IMR-90 (cell line): Measurements from ENCODE around the gene RPS26. TPM values are rescaled to one million over a fixed set of nuclear protein-coding genes. Genes with fewer than 3 reads are reported as not detected.
A peak's percentile ranks its signal among the peaks of the same experiment; 100 is the strongest.

Source experiments
- ATAC-seq: fragments of 200-7000 bp; cut with Tn5 transposase; 2 replicates; pipeline ENCODE4 v1.9.1; 2020; ENCODE audit warnings: low read depth, mild to moderate bottlenecking, moderate library complexity
- BruUV-seq: library from RNA; stranded (reverse); fragments of 400-500 nt; replicated peaks from 2 replicates; lab custom pipeline; 2021; lab: Mats Ljungman, UMichigan
- CTCF ChIA-PET: fragments of 300-600 bp; formaldehyde crosslinking; extraction: SDS; loops from one replicate; lab custom pipeline; 2021; ENCODE audit warnings: antibody characterized with exemption; lab: Yijun Ruan, JAX
- POLR2A ChIA-PET: fragments of 300-600 bp; sonication (Branson Sonifier 250); formaldehyde crosslinking; loops from one replicate; lab custom pipeline; 2022; ENCODE audit warnings: antibody characterized with exemption; ENCODE audit not compliant: unreplicated experiment; lab: Charles Lee
- DNase-seq: peaks from one replicate; pipeline ENCODE4 v3.0.0; 2013
- H2AFZ ChIP-seq: replicated peaks from 2 replicates; pipeline ENCODE3; 2013; ENCODE audit warnings: low read length, mild to moderate bottlenecking; ENCODE audit not compliant: poor library complexity
- H2AK5ac ChIP-seq: 2 replicates; pipeline ENCODE4 v1.6.1; 2013; ENCODE audit warnings: low read depth, low read length, inconsistent platforms
- H2AK9ac ChIP-seq: replicated peaks from 2 replicates; pipeline ENCODE3; 2013; ENCODE audit warnings: mild to moderate bottlenecking, low read depth, low read length, moderate library complexity; ENCODE audit not compliant: poor library complexity
- H2BK120ac ChIP-seq: 2 replicates; pipeline ENCODE4 v1.6.1; 2013; ENCODE audit warnings: low read depth, low read length, inconsistent platforms
- H2BK15ac ChIP-seq: 3 replicates; pipeline ENCODE4 v1.6.1; 2013; ENCODE audit warnings: low read depth, low read length, inconsistent platforms
- H2BK20ac ChIP-seq: 2 replicates; pipeline ENCODE4 v1.6.1; 2013; ENCODE audit warnings: low read depth, mild to moderate bottlenecking, inconsistent platforms, low read length, moderate library complexity
- H2BK5ac ChIP-seq: 2 replicates; pipeline ENCODE4 v1.6.1; 2013; ENCODE audit warnings: mild to moderate bottlenecking, low read depth, low read length, inconsistent platforms; ENCODE audit not compliant: poor library complexity, severe bottlenecking
- H3K14ac ChIP-seq: replicated peaks from 2 replicates; pipeline ENCODE4 v1.6.1; 2013; ENCODE audit warnings: low read depth, low read length, inconsistent platforms
- H3K18ac ChIP-seq: 2 replicates; pipeline ENCODE4 v1.6.1; 2013; ENCODE audit warnings: low read depth, low read length, control low read depth
- H3K23ac ChIP-seq: 2 replicates; pipeline ENCODE4 v1.6.1; 2013; ENCODE audit warnings: low read depth, low read length, inconsistent platforms
- H3K27ac ChIP-seq: 2 replicates; pipeline ENCODE4 v1.5.1; 2013; ENCODE audit warnings: mild to moderate bottlenecking, control low read depth, low read length; ENCODE audit not compliant: insufficient read depth
- H3K27me3 ChIP-seq: 2 replicates; pipeline ENCODE4 v1.6.1; 2013; ENCODE audit warnings: low read length; ENCODE audit not compliant: control insufficient read depth, insufficient read depth
- H3K36me3 ChIP-seq: 2 replicates; pipeline ENCODE4 v1.6.1; 2013; ENCODE audit warnings: low read length, mixed read lengths; ENCODE audit not compliant: control insufficient read depth, insufficient read depth
- H3K4ac ChIP-seq: 2 replicates; pipeline ENCODE4 v1.6.1; 2013; ENCODE audit warnings: low read depth, low read length, inconsistent platforms
- H3K4me1 ChIP-seq: 2 replicates; pipeline ENCODE4 v1.6.1; 2013; ENCODE audit warnings: low read length, mixed read lengths; ENCODE audit not compliant: control insufficient read depth, insufficient read depth
- H3K4me2 ChIP-seq: 2 replicates; pipeline ENCODE4 v1.6.1; 2013; ENCODE audit warnings: low read depth, mild to moderate bottlenecking, control low read depth, low read length, moderate library complexity
- H3K4me3 ChIP-seq: 2 replicates; pipeline ENCODE4 v1.5.1; 2013; ENCODE audit warnings: low read depth, mild to moderate bottlenecking, control low read depth, low read length, moderate library complexity; ENCODE audit not compliant: insufficient read depth
- H3K56ac ChIP-seq: 2 replicates; pipeline ENCODE4 v1.6.1; 2013; ENCODE audit warnings: low read length, inconsistent platforms; ENCODE audit not compliant: insufficient read depth; ENCODE audit errors: extremely low read depth
- H3K79me1 ChIP-seq, 2 experiments: 2 replicates each; pipeline ENCODE4 v1.6.1; 2013; ENCODE audit warnings: low read length in 2 of 2, inconsistent platforms in 1 of 2, low read depth in 1 of 2
- H3K9ac ChIP-seq: 2 replicates; pipeline ENCODE4 v1.6.1; 2013; ENCODE audit warnings: low read depth, low read length, control low read depth
- H3K9me1 ChIP-seq: 2 replicates; pipeline ENCODE4 v1.6.1; 2013; ENCODE audit warnings: low read length, inconsistent platforms; ENCODE audit not compliant: insufficient read depth
- H3K9me3 ChIP-seq: 2 replicates; pipeline ENCODE4 v1.6.1; 2013; ENCODE audit warnings: low read length; ENCODE audit not compliant: control insufficient read depth, insufficient read depth
- H4K20me1 ChIP-seq: 2 replicates; pipeline ENCODE4 v1.6.1; 2013; ENCODE audit warnings: low read length, inconsistent platforms; ENCODE audit not compliant: insufficient read depth
- H4K5ac ChIP-seq: 2 replicates; pipeline ENCODE4 v1.6.1; 2013; ENCODE audit warnings: mild to moderate bottlenecking, low read depth, low read length, control low read depth
- H4K8ac ChIP-seq, 2 experiments: 2 replicates each; pipeline ENCODE4 v1.6.1; 2013; ENCODE audit warnings: low read depth in 2 of 2, low read length in 2 of 2, control low read depth in 1 of 2, inconsistent platforms in 1 of 2
- H4K91ac ChIP-seq: 2 replicates; pipeline ENCODE4 v1.6.1; 2013; ENCODE audit warnings: low read depth, low read length, inconsistent platforms; ENCODE audit not compliant: insufficient read depth
- CEBPB ChIP-seq: IDR thresholded peaks from 2 replicates; pipeline ENCODE4 v1.6.1; 2012; ENCODE audit warnings: low read depth, low read length, improper control_type of control experiment
- CHD1 ChIP-seq: IDR thresholded peaks from 2 replicates; pipeline ENCODE4 v1.6.1; 2012; ENCODE audit warnings: low read depth, low read length, improper control_type of control experiment
- ELK1 ChIP-seq: fragments of 150-350 bp; IDR thresholded peaks from 2 replicates; pipeline ENCODE4 v1.6.1; 2016; ENCODE audit warnings: low read depth, mild to moderate bottlenecking, low read length, moderate library complexity, borderline replicate concordance
- FOS ChIP-seq: fragments of 150-350 bp; IDR thresholded peaks from 2 replicates; pipeline ENCODE4 v1.6.1; 2016; ENCODE audit warnings: low read depth, low read length
- MAFK ChIP-seq: IDR thresholded peaks from 2 replicates; pipeline ENCODE4 v1.6.1; 2012; ENCODE audit warnings: low read depth, low read length, improper control_type of control experiment
- MAZ ChIP-seq: IDR thresholded peaks from 2 replicates; pipeline ENCODE4 v1.6.1; 2012; ENCODE audit warnings: low read depth, mild to moderate bottlenecking, low read length, improper control_type of control experiment, moderate library complexity, borderline replicate concordance
- MXI1 ChIP-seq: IDR thresholded peaks from 2 replicates; pipeline ENCODE4 v1.6.1; 2012; ENCODE audit warnings: low read depth, mild to moderate bottlenecking, low read length, moderate library complexity, borderline replicate concordance
- NFE2L2 ChIP-seq: fragments of 150-350 bp; IDR thresholded peaks from 2 replicates; pipeline ENCODE4 v1.6.1; 2016; ENCODE audit warnings: low read depth, mild to moderate bottlenecking, low read length
- POLR2A ChIP-seq: IDR thresholded peaks from 2 replicates; pipeline ENCODE4 v1.6.1; 2012; ENCODE audit warnings: mild to moderate bottlenecking, low read depth, low read length
- RAD21 ChIP-seq: IDR thresholded peaks from 2 replicates; pipeline ENCODE4 v1.6.1; 2012; ENCODE audit warnings: low read length, improper control_type of control experiment
- RCOR1 ChIP-seq: IDR thresholded peaks from 2 replicates; pipeline ENCODE4 v1.6.1; 2012; ENCODE audit warnings: mild to moderate bottlenecking, low read length, improper control_type of control experiment; ENCODE audit not compliant: insufficient replicate concordance
- SMC3 ChIP-seq: fragments of 150-350 bp; IDR thresholded peaks from 2 replicates; pipeline ENCODE4 v1.6.1; 2016; ENCODE audit warnings: low read depth, mild to moderate bottlenecking, antibody characterized with exemption, low read length, moderate library complexity
- WGBS, 2 experiments: methylation state at CpG; one replicate each; pipeline versions ENCODE4 v1.1.5 to v1.1.7; 2013; ENCODE audit warnings: missing lambda C conversion rate in 2 of 2; ENCODE audit not compliant: insufficient read length in 1 of 2; ENCODE audit errors: extremely low coverage in 2 of 2; 5-methylcytosine and 5-hydroxymethylcytosine counted together
- dilution Hi-C: fragments of 300-500 bp; cut with HindIII; formaldehyde crosslinking; loops from one replicate; pipeline ENCODE4 v1.14.3; 2018; ENCODE audit warnings: low sequenced_read_pairs; ENCODE audit not compliant: unreplicated experiment
- in situ Hi-C: fragments of 300-500 bp; cut with MboI; formaldehyde crosslinking; loops from 3 replicates; pipeline ENCODE4 v1.14.3; 2019; ENCODE audit warnings: low sequenced_read_pairs, inconsistent platforms, mixed read lengths
- intact Hi-C: fragments of 100-400 bp; cut with micrococcal nuclease; formaldehyde crosslinking; loops from 2 replicates; pipeline ENCODE4 v1.10.0; 2022
- polyA plus RNA-seq, 3 experiments: library from polyadenylated mRNA; depleted of rRNA; stranded (reverse); fragments of >200 nt; gene quantifications; 2 replicates each; pipeline ENCODE4 v1.2.3, GENCODE V29; 2012; ENCODE audit warnings: low replicate concordance in 1 of 3
- total RNA-seq: library from RNA; depleted of rRNA; stranded (reverse); fragments of >200 nt; gene quantifications from 2 replicates; pipeline ENCODE4 v1.2.3, GENCODE V29; 2012
- TF ChIP-seq, protein P1 (sequence below): conservative IDR thresholded peaks from 2 replicates; pipeline ENCODE4 v1.5.1; 2012; ENCODE audit warnings: mild to moderate bottlenecking, low read depth, low read length, improper control_type of control experiment
- TF ChIP-seq, protein P2 (sequence below): fragments of 150-350 bp; IDR thresholded peaks from 2 replicates; pipeline ENCODE4 v1.6.1; 2017; ENCODE audit warnings: mild to moderate bottlenecking, antibody characterized with exemption, low read length, low read depth

Gene RPS26
- total and polyA plus RNA-seq, 2 of the 4 experiments (the other 2 are of a cell fraction) = 307 to 1,824 TPM

DNA sequence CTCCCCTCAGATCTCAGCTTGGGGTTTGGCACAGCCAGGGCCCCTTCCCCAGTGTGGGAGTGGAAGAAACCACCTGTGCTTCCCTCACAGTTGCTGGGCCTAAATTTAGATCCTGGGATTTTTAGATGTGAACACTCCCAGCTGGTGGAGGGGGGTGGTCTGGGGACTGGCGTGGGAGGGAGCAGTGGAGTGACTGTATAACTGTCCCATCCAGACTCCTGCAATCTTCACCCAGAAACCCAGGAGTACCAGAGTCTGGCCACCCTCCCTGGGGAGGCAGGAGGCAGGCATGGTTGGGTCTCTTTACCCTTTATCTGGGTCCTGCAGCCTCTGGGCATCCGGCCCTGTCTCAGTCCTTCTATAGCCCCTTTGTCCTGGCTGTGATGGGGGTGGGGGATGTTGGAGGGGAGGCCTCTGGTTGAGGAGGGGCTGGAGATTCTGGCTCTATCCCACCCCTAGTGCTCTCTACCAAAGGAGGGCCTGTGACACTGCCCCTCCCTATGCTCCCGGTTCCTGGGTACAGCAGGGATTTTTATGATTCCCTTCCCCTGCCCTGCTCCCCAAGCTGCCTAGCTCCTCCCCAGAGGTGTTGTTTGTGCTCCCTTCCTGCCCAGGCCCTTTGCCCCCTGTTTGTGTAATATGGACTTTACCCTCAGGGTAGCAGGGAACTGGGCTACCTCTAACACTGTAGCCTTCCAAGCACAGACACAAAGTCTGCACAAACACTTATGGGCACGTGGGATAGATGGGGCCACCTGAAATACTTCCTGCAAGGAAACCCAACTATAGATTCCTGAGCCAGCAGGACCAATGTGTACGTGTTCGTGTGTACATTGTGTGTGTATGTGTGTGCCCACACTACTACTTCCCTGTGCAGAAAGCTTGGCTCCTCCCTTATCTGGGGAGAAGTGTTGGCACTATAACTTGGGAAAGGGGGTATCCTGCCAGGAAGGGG, 40.0 kb downstream of the RPS26 start:
- Histone ChIP-seq H4K20me1 (no peaks in the 10 kb centered on the region; the same call in 1 of the 2 replicates), H3K4me3 (no peak overlapping the region), H3K18ac (no peak overlapping the region), H3K4ac (no peak overlapping the region), H2AK5ac (no peak overlapping the region), H2BK120ac (no peak overlapping the region), H3K4me1 (peaks cover 4% of the 10 kb centered on the region; the same call in 1 of the 2 replicates), H3K9me1 (0 out of 2 replicates have a peak, but pooled peaks cover 3% of the 10 kb centered on the region), H2AK9ac (peak overlapping the region; percentile 55), H3K23ac (no peak overlapping the region), H3K56ac (no peak overlapping the region), H3K14ac (no peak overlapping the region), H4K8ac (no peak overlapping the region), H3K9ac (no peak overlapping the region), H3K36me3 (no peaks in the 10 kb centered on the region), H2BK5ac (no peak overlapping the region), H3K9me3 (no peaks in the 10 kb centered on the region), H2BK20ac (no peak overlapping the region), H2AFZ (peak overlapping the region; percentile 43), H3K27ac (no peak overlapping the region), H4K91ac (no peak overlapping the region), H3K4me2 (no peak overlapping the region), H3K27me3 (peaks cover 38% of the 10 kb centered on the region), H3K79me1 (no peaks in the 10 kb centered on the region), H4K5ac (no peak overlapping the region), H2BK15ac (no peak overlapping the region)
- ATAC-seq = no peak
- in situ Hi-C loops (no loop called here), dilution Hi-C loops (no loop called here), intact Hi-C loops (no loop called here)
- DNase-seq = no peak
- no TSS peak for BruUV-seq
- ChIA-PET POLR2A (no interaction called here), CTCF (no interaction called here)
- WGBS, 2 experiments = no CpG with 5 or more reads among the region's 6 CpGs
- TF ChIP-seq CEBPB = no peak
- TF ChIP-seq, protein P1, sequence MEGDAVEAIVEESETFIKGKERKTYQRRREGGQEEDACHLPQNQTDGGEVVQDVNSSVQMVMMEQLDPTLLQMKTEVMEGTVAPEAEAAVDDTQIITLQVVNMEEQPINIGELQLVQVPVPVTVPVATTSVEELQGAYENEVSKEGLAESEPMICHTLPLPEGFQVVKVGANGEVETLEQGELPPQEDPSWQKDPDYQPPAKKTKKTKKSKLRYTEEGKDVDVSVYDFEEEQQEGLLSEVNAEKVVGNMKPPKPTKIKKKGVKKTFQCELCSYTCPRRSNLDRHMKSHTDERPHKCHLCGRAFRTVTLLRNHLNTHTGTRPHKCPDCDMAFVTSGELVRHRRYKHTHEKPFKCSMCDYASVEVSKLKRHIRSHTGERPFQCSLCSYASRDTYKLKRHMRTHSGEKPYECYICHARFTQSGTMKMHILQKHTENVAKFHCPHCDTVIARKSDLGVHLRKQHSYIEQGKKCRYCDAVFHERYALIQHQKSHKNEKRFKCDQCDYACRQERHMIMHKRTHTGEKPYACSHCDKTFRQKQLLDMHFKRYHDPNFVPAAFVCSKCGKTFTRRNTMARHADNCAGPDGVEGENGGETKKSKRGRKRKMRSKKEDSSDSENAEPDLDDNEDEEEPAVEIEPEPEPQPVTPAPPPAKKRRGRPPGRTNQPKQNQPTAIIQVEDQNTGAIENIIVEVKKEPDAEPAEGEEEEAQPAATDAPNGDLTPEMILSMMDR = no peak
- TF ChIP-seq MXI1 = no peak
- TF ChIP-seq MAFK = no peak
- TF ChIP-seq FOS = no peak
- TF ChIP-seq RCOR1 = no peak
- no peak for TF ChIP-seq MAZ
- TF ChIP-seq ELK1 = no peak
- TF ChIP-seq CHD1 = no peak
- TF ChIP-seq, protein P2, sequence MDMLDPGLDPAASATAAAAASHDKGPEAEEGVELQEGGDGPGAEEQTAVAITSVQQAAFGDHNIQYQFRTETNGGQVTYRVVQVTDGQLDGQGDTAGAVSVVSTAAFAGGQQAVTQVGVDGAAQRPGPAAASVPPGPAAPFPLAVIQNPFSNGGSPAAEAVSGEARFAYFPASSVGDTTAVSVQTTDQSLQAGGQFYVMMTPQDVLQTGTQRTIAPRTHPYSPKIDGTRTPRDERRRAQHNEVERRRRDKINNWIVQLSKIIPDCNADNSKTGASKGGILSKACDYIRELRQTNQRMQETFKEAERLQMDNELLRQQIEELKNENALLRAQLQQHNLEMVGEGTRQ = no peak
- no peak for TF ChIP-seq POLR2A
- TF ChIP-seq RAD21 = no peak
- no peak for TF ChIP-seq SMC3
- no peak for TF ChIP-seq NFE2L2
